SIG-M5 (cell line): Measurements from ENCODE around the gene GSTA1.
"Not testable (repeated sequence)": the region's sequence is repeated elsewhere in the genome, so short reads cannot be mapped to it uniquely, and the experiment has no call there.

Source experiments
- DNase-seq: peaks from one replicate; lab custom pipeline; 2025; lab: John Stamatoyannopoulos, UW

The GSTA1 gene

DNA sequence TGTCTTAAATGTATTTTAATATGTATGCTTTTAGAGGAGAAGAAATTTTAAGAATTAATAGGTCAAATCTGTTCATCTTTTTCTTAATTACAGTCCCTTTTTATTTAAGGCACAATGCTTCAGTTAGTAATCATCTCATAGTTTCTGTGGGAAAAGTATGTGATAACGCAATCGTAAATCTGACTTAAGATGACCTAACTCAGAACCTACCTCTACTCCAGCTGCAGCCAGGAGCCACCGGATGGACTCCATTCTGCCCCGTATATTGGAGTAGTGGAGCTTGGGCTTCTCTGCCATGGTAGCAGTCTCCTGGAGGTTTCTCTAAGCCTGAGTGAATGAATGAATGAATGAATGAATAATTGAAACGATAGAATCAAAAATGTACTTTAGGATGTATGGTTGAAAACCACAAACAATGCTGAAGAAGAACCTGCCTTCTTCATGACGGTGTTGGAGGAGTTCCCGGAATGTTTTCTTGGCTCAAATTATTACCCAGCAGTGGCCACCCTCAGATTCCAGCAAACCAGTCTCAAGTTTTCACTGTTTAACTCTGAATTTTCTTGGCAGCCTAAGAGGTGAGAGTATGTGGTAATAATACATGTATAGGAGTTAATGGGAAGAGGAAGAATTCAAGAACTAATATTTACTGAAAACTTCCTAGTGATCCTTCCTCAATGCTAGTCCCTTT lies 45.8 kb downstream of the GSTA1 start:
- not testable (repeated sequence) for DNase-seq

DNA sequence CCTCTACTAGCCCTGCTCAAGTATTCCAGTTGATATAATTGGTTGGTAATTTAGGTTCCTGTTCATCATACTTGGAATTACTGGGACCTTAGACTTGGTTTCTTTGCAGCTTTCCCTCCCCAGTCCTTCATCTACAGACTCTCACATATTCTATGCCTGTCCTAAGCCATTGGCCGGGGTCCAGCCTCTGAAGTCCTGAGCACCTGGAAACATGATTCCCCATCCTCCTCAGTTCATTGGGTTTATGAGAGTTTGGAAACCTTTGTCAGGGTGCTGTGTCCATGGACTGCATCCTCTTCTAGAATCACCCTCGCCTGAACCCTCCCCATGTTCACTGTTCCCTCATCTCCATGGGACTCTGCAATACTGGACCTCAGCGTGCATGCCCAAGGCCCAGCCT lies 49.2 kb downstream of the GSTA1 start:
- no peak for DNase-seq

DNA sequence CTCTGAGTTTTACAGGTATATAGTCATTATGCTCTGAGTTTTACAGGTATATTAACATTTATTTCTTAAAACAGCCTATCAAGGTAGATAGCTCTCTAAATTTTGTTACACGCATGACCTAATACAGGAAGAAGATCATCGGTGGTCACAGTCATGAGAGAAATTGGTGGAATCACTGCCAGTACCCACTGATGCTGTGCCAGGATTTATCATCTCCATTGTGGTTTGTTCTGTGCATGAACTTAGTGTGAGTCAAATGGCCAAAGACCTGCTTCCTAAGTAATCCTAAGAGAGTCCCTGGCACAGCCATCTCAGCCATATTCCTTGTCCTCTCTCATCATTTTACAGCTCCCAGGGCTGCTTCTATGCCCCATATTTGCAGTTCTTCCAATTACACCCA lies 50.5 kb downstream of the GSTA1 start:
- DNase-seq: not testable (repeated sequence)

DNA sequence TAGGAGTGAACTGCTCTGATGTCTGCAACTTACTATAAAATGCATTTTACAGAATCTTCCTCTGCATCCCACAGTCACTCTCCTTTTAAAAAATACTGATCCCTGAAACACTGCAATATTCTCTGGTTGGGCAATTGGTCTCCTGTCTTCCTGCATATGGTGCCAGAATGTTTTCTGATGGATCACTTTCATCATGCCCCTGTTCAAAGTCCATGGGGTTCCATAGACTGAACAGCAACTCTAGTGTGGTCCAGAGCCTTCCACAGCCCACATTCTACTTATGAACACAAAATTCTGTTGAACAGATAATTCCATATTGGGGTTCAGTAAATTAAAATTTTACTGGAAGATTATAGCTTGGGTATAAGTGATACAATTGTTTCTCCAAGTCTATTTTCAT lies 51.3 kb downstream of the GSTA1 start:
- no peak for DNase-seq

DNA sequence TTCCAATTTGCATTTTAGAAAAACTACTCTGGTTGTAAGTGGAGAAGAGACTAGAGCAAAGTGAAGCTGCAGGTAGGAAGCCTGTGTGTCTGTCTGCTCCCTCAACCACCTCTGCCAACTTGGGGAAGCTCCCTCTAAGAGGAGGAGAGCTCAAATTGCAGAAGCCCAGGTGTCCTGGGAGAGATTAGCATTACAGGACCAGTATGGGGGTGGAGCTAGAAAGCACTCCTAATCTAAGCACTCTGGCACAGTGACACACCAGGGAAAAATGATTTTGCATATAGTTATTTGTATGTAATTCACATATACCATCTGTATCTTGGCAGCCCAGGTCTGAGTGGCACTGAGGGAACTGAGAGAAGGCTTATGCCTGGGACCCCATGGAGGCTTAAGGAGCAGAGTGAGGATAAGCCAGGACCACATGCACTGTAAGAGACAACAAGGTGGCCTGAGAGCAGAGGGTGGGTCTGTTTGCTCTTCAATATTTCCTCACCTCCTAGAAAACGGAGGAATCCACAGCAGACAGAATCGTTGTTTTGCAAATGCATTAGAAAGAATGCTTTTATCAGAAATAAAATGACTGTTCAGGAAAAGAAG lies 54.0 kb downstream of the GSTA1 start:
- no peak for DNase-seq

DNA sequence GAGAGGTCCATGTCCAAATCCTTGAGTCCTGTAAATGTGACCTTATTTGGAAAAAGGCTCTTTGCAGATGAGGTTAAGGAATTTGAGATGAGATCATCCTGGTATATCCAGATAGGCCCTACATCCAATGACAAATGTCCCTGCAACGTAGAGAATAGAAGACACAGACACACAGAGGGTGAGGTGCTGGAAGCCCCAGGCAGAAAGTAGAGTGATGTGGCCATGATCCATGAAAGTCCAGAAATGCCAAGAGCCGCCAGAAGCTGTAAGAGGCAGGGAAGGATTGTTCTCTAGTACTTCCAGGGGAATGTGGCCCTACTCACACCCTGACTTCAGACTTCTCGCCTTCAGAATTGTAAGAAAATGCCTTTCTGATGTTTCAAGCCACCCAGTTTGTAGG lies 56.3 kb downstream of the GSTA1 start:
- not testable (repeated sequence) for DNase-seq

DNA sequence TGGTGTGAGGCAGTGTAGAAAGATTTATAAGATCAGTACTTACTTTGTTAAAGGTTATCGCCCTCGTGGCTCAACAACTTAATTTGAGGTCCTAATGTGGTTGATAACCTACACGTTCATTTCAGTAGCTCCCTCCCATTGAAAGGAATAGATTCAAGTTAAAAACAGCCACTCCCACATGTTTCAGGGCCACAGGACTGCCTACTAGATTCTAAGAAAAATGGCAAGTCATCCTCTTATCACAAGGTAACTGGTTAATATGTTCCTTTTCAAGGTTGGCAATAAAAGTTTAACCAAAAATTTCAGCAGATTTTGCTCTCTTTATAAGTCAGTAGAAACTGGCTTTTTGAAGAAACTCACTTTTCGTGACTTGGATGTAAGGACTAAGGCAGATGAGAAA lies 57.4 kb downstream of the GSTA1 start:
- no peak for DNase-seq

DNA sequence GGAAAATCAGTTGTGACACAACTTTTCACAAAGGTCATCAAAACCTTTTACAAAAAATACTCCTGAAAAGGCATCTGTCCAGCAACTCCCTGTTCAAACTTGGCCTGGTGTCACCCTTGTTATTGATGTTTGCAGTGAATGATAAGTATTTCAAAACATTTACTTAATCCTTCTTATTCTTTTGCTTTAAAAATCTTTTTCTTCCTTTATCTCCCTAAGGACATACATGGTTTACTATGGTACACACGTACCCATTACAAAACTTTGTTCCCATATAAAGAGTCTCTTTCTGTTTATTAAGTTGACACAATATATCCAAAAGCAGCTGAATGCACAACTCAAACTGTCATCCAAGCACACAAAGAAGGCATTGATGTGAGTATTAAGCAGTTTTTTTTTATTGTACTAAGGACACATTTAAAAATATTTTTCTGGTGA lies 57.8 kb downstream of the GSTA1 start:
- no peak for DNase-seq

DNA sequence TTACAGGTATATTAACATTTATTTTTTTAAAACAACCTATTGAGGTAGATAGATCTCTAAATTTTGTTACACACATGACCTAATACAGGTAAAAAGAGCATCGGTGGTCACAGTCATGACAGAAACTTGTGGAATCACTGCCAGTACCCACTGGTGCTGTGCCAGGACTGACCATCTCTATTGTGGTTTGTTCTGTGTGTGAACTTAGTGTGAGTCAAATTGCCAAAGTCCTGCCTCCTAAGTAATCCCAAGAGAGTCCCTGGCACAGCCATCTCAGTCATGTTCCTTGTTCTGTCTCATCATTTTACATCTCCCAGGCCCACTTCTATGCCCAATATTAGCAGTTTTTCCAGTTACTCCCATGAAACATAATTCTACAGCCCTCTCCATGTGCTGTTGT lies 61.7 kb downstream of the GSTA1 start:
- DNase-seq: no peak
